NT2/D1 (cell line): Measurements from ENCODE around the gene C19orf33.

Source experiments
- DNase-seq: peaks from one replicate; pipeline ENCODE4 v3.0.0-alpha.2; 2011; ENCODE audit warnings: low read depth, low spot score
- H3K27me3 ChIP-seq: 2 replicates; pipeline ENCODE4 v1.6.0; 2011; ENCODE audit warnings: mild to moderate bottlenecking; ENCODE audit not compliant: insufficient read length, insufficient read depth
- H3K36me3 ChIP-seq: 2 replicates; pipeline ENCODE4 v1.6.1; 2011; ENCODE audit warnings: mild to moderate bottlenecking, low read length, mixed read lengths; ENCODE audit not compliant: insufficient read depth, insufficient read length
- H3K4me1 ChIP-seq: 2 replicates; pipeline ENCODE4 v1.5.1; 2011; ENCODE audit not compliant: insufficient read depth, insufficient read length
- H3K4me3 ChIP-seq: 2 replicates; pipeline ENCODE4 v1.5.1; 2011; ENCODE audit warnings: low read depth; ENCODE audit not compliant: insufficient read length
- H3K9ac ChIP-seq: 2 replicates; pipeline ENCODE4 v1.6.0; 2011; ENCODE audit warnings: low read depth; ENCODE audit not compliant: insufficient read length
- H3K9me3 ChIP-seq: 2 replicates; pipeline ENCODE4 v1.5.1; 2011; ENCODE audit warnings: mild to moderate bottlenecking, low read length; ENCODE audit not compliant: insufficient read depth
- SUZ12 ChIP-seq: IDR thresholded peaks from 2 replicates; pipeline ENCODE4 v1.6.1; 2011; ENCODE audit not compliant: insufficient read length, insufficient read depth; ENCODE audit errors: extremely low read depth
- YY1 ChIP-seq: IDR thresholded peaks from 2 replicates; pipeline ENCODE4 v1.6.1; 2011; ENCODE audit not compliant: insufficient read length, insufficient read depth
- ZNF274 ChIP-seq: IDR thresholded peaks from 2 replicates; pipeline ENCODE4 v1.6.1; 2011; ENCODE audit warnings: mild to moderate bottlenecking, low read depth, low read length

Gene C19orf33

GRCh38 chr19:38265213-38265861 is 38.7 kb upstream of the C19orf33 start:
- Histone ChIP-seq H3K27me3 (no peaks in the 10 kb centered on the region), H3K36me3 (peaks cover 3% of the 10 kb centered on the region), H3K9ac (peak overlapping the region; percentile 94), H3K9me3 (no peaks in the 10 kb centered on the region), H3K4me3 (peak overlapping the region; percentile 82), H3K4me1 (peaks cover 13% of the 10 kb centered on the region)
- no peak for DNase-seq
- TF ChIP-seq SUZ12 (no peak), ZNF274 (no peak), YY1 (no peak)

- no peaks in the 10 kb centered on the region for H3K27me3 ChIP-seq
- no peak for DNase-seq
- peak overlapping the region; percentile 94 for H3K9ac ChIP-seq
- H3K36me3 ChIP-seq, result peaks cover 3% of the 10 kb centered on the region
- peaks cover 13% of the 10 kb centered on the region for H3K4me1 ChIP-seq
- TF ChIP-seq YY1 (no peak), SUZ12 (no peak), ZNF274 (no peak)
- no peaks in the 10 kb centered on the region for H3K9me3 ChIP-seq
- H3K4me3 ChIP-seq, result peak overlapping the region; percentile 82
Measured at GRCh38 chr19:38265921-38266429, 38.1 kb upstream of the C19orf33 start.

DNA sequence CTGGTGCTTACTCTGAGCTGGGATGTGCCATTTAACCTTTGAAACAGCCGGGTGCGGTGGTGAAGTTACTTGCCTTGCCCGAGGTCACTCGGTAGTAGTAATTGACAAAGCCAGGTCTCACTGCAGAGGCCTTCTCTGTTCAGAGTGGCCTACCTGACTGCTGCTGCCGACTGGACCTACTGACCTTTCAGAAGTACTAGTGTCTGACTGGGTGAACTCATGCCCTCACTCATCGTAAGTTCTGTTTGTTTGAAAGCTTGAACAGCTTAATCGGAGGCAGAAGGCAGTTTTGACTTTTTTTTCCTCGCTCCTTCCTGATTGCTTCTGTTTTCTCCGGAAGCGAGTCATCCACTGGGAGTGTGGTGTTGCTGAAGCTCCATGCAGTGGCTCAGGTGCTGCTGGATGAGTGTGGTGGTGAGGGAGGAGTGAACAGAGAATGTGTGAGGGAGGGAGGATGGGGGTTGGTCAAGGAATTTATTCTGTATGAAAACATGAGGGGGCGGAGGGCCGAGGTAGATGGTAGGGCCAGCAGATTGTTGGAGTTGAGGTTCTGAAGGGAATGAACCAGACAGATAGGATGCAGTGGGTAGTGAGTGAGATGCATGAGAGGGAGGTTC is 37.0 kb upstream of the C19orf33 start:
- H3K9ac ChIP-seq, result peak overlapping the region; percentile 58
- H3K9me3 ChIP-seq, result no peaks in the 10 kb centered on the region
- DNase-seq, result no peak
- peaks cover 13% of the 10 kb centered on the region for H3K4me1 ChIP-seq
- H3K36me3 ChIP-seq, result peaks cover 3% of the 10 kb centered on the region
- no peak overlapping the region for H3K4me3 ChIP-seq
- H3K27me3 ChIP-seq, result no peaks in the 10 kb centered on the region
- TF ChIP-seq ZNF274 (no peak), SUZ12 (no peak), YY1 (no peak)

DNA sequence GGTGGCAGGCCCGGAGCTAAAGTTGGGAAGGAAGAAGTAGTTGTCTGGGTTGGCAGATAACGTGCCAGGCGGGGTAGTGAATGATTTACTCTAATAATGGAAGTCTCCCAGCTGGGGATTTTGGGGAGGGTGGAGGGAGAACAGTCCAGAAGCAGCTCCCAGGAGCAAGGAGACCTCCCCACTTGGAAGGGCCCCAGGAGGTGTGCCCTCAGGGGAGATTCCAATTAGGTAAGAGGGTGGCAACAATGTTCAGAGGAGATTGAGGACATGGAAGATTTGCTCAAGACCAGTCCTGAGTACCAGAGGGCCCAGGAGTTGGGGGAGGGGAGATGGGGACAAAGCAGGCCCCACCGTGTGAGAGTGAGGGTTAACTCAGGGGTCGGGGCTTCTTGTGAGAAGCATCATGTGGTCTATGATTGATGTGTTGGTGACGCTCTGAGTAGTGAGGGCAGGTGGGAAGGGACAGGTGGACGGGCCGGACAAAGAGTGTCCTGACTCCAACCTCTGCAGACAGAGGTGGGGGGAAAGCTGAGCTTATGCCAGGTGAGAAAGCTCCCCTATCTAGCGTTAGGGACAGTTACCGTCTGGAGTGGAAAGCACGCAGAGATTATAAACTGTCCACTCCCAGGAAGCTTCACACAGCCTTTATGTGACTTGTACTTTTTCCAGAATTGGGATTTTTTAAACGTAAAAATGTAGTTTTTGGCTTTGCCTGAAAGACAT is 36.1 kb upstream of the C19orf33 start:
- Histone ChIP-seq H3K27me3 (no peaks in the 10 kb centered on the region), H3K9me3 (no peaks in the 10 kb centered on the region), H3K4me3 (no peak overlapping the region), H3K4me1 (peaks cover 13% of the 10 kb centered on the region), H3K9ac (peak overlapping the region; percentile 59), H3K36me3 (peaks cover 3% of the 10 kb centered on the region)
- DNase-seq, result no peak
- TF ChIP-seq SUZ12 (no peak), ZNF274 (no peak), YY1 (no peak)

GRCh38 chr19:38268539-38268938 is 35.5 kb upstream of the C19orf33 start:
- TF ChIP-seq SUZ12, result no peak
- no peak for TF ChIP-seq YY1
- no peak for TF ChIP-seq ZNF274
- no peaks in the 10 kb centered on the region for H3K27me3 ChIP-seq
- DNase-seq, result no peak
- no peaks in the 10 kb centered on the region for H3K9me3 ChIP-seq
- H3K4me1 ChIP-seq, result peaks cover 15% of the 10 kb centered on the region
- no peak overlapping the region for H3K4me3 ChIP-seq
- no peak overlapping the region for H3K9ac ChIP-seq
- H3K36me3 ChIP-seq, result peaks cover 8% of the 10 kb centered on the region

- Histone ChIP-seq H3K4me1 (peaks cover 13% of the 10 kb centered on the region), H3K9ac (no peak overlapping the region)
Measured at GRCh38 chr19:38270587-38271167, 33.4 kb upstream of the C19orf33 start.

More at GRCh38 chr19:38270587-38271167, 33.4 kb upstream of the C19orf33 start:
- Histone ChIP-seq H3K9me3 (no peaks in the 10 kb centered on the region), H3K36me3 (peaks cover 13% of the 10 kb centered on the region), H3K27me3 (no peaks in the 10 kb centered on the region), H3K4me3 (no peak overlapping the region)
- no peak for DNase-seq
- TF ChIP-seq ZNF274, result no peak
- TF ChIP-seq YY1, result no peak
- no peak for TF ChIP-seq SUZ12
